GM23338 (cell line): ENCODE measurements around the gene CSNK1A1L. TPM values are rescaled to one million over a fixed set of nuclear protein-coding genes. Genes with fewer than 3 reads are reported as not detected.

Experiments
- ATAC-seq: fragments of 200-7000 bp; cut with Tn5 transposase; 3 replicates; pipeline ENCODE4 v1.9.1; 2020
- DNase-seq: peaks from one replicate; pipeline ENCODE4 v3.0.0-alpha.2; 2015; ENCODE audit warnings: low spot score
- H2AFZ ChIP-seq: fragments of 200-600 bp; sonication (generic); 2 replicates; pipeline ENCODE4 v1.8.0; 2016; ENCODE audit warnings: antibody characterized with exemption, mild to moderate bottlenecking, moderate library complexity
- H3F3A ChIP-seq: fragments of 200-600 bp; sonication (generic); replicated peaks from 2 replicates; pipeline ENCODE4 v1.8.0; 2017; ENCODE audit warnings: antibody characterized with exemption, mixed run types, low read depth
- H3K27ac ChIP-seq: fragments of 200-600 bp; sonication (generic); 2 replicates; pipeline ENCODE4 v1.6.1; 2016; ENCODE audit warnings: low read depth
- H3K27me3 ChIP-seq: fragments of 200-600 bp; sonication (generic); 2 replicates; pipeline ENCODE4 v1.8.0; 2016; ENCODE audit warnings: mild to moderate bottlenecking, mixed run types, moderate library complexity; ENCODE audit not compliant: insufficient read depth
- H3K36me3 ChIP-seq: fragments of 200-600 bp; sonication (generic); 2 replicates; pipeline ENCODE4 v1.8.0; 2016; ENCODE audit warnings: mild to moderate bottlenecking; ENCODE audit not compliant: insufficient read depth
- H3K4me1 ChIP-seq: fragments of 200-600 bp; sonication (generic); 2 replicates; pipeline ENCODE4 v1.8.0; 2016; ENCODE audit warnings: mild to moderate bottlenecking, moderate library complexity; ENCODE audit not compliant: insufficient read depth
- H3K4me2 ChIP-seq: fragments of 200-600 bp; sonication (generic); 2 replicates; pipeline ENCODE4 v1.7.1; 2017; ENCODE audit warnings: mixed run types
- H3K4me3 ChIP-seq: fragments of 200-600 bp; sonication (generic); 2 replicates; pipeline ENCODE4 v1.6.1; 2016; ENCODE audit warnings: mixed run types
- H3K79me2 ChIP-seq: fragments of 200-600 bp; sonication (generic); replicated peaks from 2 replicates; pipeline ENCODE4 v1.8.0; 2017; ENCODE audit warnings: mild to moderate bottlenecking; ENCODE audit not compliant: insufficient read depth
- H3K9me2 ChIP-seq: fragments of 200-600 bp; sonication (generic); 2 replicates; pipeline ENCODE4 v1.8.0; 2017; ENCODE audit not compliant: insufficient read depth
- H4K20me1 ChIP-seq: fragments of 200-600 bp; sonication (generic); replicated peaks from 2 replicates; pipeline ENCODE4 v1.8.0; 2017; ENCODE audit warnings: mild to moderate bottlenecking; ENCODE audit not compliant: insufficient read depth
- H3K27ac Mint-ChIP-seq: 2 replicates; pipeline ENCODE4 v1.8.0; 2020; ENCODE audit warnings: inconsistent platforms, mild to moderate bottlenecking, moderate library complexity, mixed read lengths
- H3K27me3 Mint-ChIP-seq: 3 replicates; pipeline ENCODE4 v1.8.0; 2022; ENCODE audit warnings: low read depth, mild to moderate bottlenecking, moderate library complexity, mixed read lengths, inconsistent platforms; ENCODE audit not compliant: insufficient read depth, poor library complexity
- H3K36me3 Mint-ChIP-seq: 3 replicates; pipeline ENCODE4 v1.8.0; 2021; ENCODE audit warnings: low read depth, mild to moderate bottlenecking, inconsistent platforms, moderate library complexity, mixed read lengths
- H3K4me1 Mint-ChIP-seq: 3 replicates; pipeline ENCODE4 v1.8.0; 2020; ENCODE audit warnings: mild to moderate bottlenecking, inconsistent platforms, mixed read lengths
- H3K4me3 Mint-ChIP-seq: 3 replicates; pipeline ENCODE4 v1.8.0; 2021; ENCODE audit warnings: moderate library complexity, mild to moderate bottlenecking, inconsistent platforms, mixed read lengths
- H3K9me3 Mint-ChIP-seq: 3 replicates; pipeline ENCODE4 v1.8.0; 2020; ENCODE audit warnings: moderate library complexity, mild to moderate bottlenecking, inconsistent platforms, mixed read lengths
- CREB1 ChIP-seq: fragments of 250-450 bp; sonication (Bioruptor Pico); IDR thresholded peaks from 2 replicates; pipeline ENCODE4 v1.5.0; 2020; ENCODE audit warnings: low read depth, mild to moderate bottlenecking, moderate library complexity
- CTCF ChIP-seq, 2 experiments: fragments of 200-600 bp in 1 of 2; sonication (generic) in 1 of 2; conservative IDR thresholded peaks; 2 replicates each; pipeline versions ENCODE4 v1.5.1 to v1.6.1; 2016 to 2017; ENCODE audit warnings: antibody characterized with exemption in 2 of 2, low read depth in 2 of 2, mild to moderate bottlenecking in 2 of 2, moderate library complexity in 1 of 2
- ETS1 ChIP-seq: IDR thresholded peaks from 2 replicates; pipeline ENCODE4 v1.6.1; 2016; ENCODE audit warnings: antibody characterized with exemption
- EZH2 ChIP-seq: fragments of 200-600 bp; sonication (generic); IDR thresholded peaks from one replicate; pipeline ENCODE4 v1.8.0; 2017; ENCODE audit warnings: antibody characterized with exemption, mild to moderate bottlenecking, low read depth; ENCODE audit not compliant: unreplicated experiment
- JUNB ChIP-seq: IDR thresholded peaks from one replicate; pipeline ENCODE4 v1.6.1; 2016; ENCODE audit warnings: antibody characterized with exemption; ENCODE audit not compliant: unreplicated experiment
- NANOG ChIP-seq: IDR thresholded peaks from 2 replicates; pipeline ENCODE4 v1.6.1; 2016; ENCODE audit warnings: antibody characterized with exemption, borderline replicate concordance
- POLR2AphosphoS5 ChIP-seq: IDR thresholded peaks from 2 replicates; pipeline ENCODE4 v1.6.1; 2016; ENCODE audit warnings: antibody characterized with exemption, low read depth
- STAT1 ChIP-seq: IDR thresholded peaks from one replicate; pipeline ENCODE4 v1.6.1; 2016; ENCODE audit warnings: antibody characterized with exemption; ENCODE audit not compliant: unreplicated experiment
- ZNF331 ChIP-seq: fragments of 250-450 bp; sonication (Bioruptor Pico); IDR thresholded peaks from 2 replicates; pipeline ENCODE4 v1.5.0; 2020; ENCODE audit warnings: low read depth, mild to moderate bottlenecking, moderate library complexity
- polyA plus RNA-seq: library from polyadenylated mRNA; unstranded; fragments of >200 nt; fragmentation: Nextera tagmentation; extraction: Ambion mirVana; gene quantifications from 2 replicates; pipeline ENCODE4 v1.2.1, GENCODE V29; 2016
- total RNA-seq: library from RNA; depleted of rRNA; stranded (reverse); fragments of >200 nt; shearing (Covaris generic); gene quantifications from 2 replicates; pipeline ENCODE4 v1.2.3, GENCODE V29; 2014
- TF ChIP-seq, protein P1 (sequence below): IDR thresholded peaks from one replicate; pipeline ENCODE4 v1.6.1; 2018; ENCODE audit warnings: antibody characterized with exemption; ENCODE audit not compliant: unreplicated experiment

CSNK1A1L gene
- total and polyA plus RNA-seq, 2 experiments from 2014 or later, result not detected

- Histone ChIP-seq H3K27ac (no peak overlapping the region), H3K9me2 (no peaks in the 10 kb centered on the region), H2AFZ (no peak overlapping the region), H3K36me3 (no peaks in the 10 kb centered on the region), H3K4me2 (no peak overlapping the region), H3K27me3 (no peaks in the 10 kb centered on the region), H4K20me1 (no peaks in the 10 kb centered on the region), H3F3A (no peaks in the 10 kb centered on the region), H3K4me1 (peaks cover 12% of the 10 kb centered on the region; the same call in 1 of the 2 replicates), H3K79me2 (no peaks in the 10 kb centered on the region), H3K4me3 (no peak overlapping the region)
- Mint-ChIP-seq H3K4me1 (peaks cover 11% of the 10 kb centered on the region), H3K36me3 (no peaks in the 10 kb centered on the region), H3K27me3 (peaks cover 2% of the 10 kb centered on the region), H3K27ac (no peak overlapping the region), H3K9me3 (no peaks in the 10 kb centered on the region; the same call in 2 of the 3 replicates), H3K4me3 (no peak overlapping the region)
- TF ChIP-seq JUNB (no peak), NANOG (no peak), POLR2AphosphoS5 (no peak), EZH2 (no peak), CREB1 (no peak), ZNF331 (CRISPR knock-in tag) (no peak), ETS1 (no peak), STAT1 (no peak)
- TF ChIP-seq, protein P1, sequence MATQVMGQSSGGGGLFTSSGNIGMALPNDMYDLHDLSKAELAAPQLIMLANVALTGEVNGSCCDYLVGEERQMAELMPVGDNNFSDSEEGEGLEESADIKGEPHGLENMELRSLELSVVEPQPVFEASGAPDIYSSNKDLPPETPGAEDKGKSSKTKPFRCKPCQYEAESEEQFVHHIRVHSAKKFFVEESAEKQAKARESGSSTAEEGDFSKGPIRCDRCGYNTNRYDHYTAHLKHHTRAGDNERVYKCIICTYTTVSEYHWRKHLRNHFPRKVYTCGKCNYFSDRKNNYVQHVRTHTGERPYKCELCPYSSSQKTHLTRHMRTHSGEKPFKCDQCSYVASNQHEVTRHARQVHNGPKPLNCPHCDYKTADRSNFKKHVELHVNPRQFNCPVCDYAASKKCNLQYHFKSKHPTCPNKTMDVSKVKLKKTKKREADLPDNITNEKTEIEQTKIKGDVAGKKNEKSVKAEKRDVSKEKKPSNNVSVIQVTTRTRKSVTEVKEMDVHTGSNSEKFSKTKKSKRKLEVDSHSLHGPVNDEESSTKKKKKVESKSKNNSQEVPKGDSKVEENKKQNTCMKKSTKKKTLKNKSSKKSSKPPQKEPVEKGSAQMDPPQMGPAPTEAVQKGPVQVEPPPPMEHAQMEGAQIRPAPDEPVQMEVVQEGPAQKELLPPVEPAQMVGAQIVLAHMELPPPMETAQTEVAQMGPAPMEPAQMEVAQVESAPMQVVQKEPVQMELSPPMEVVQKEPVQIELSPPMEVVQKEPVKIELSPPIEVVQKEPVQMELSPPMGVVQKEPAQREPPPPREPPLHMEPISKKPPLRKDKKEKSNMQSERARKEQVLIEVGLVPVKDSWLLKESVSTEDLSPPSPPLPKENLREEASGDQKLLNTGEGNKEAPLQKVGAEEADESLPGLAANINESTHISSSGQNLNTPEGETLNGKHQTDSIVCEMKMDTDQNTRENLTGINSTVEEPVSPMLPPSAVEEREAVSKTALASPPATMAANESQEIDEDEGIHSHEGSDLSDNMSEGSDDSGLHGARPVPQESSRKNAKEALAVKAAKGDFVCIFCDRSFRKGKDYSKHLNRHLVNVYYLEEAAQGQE, result no peak
- DNase-seq, result no peak
- ATAC-seq, result no peak
Observed at GRCh38 chr13:37067874-37068273, 37.6 kb downstream of the CSNK1A1L start.

- Histone ChIP-seq H3K4me1 (peaks cover 12% of the 10 kb centered on the region; the same call in 1 of the 2 replicates), H3K4me2 (no peak overlapping the region), H4K20me1 (no peaks in the 10 kb centered on the region), H3F3A (no peaks in the 10 kb centered on the region), H3K9me2 (no peaks in the 10 kb centered on the region), H2AFZ (no peak overlapping the region; the same call in 1 of the 2 replicates), H3K79me2 (no peaks in the 10 kb centered on the region), H3K27ac (no peak overlapping the region), H3K36me3 (no peaks in the 10 kb centered on the region), H3K27me3 (no peaks in the 10 kb centered on the region), H3K4me3 (no peak overlapping the region)
- no peaks in the 10 kb centered on the region; the same call in 2 of the 3 replicates for H3K9me3 Mint-ChIP-seq
- peak overlapping the region; percentile 31; the same call in 1 of the 3 replicates for H3K4me3 Mint-ChIP-seq
- H3K27ac Mint-ChIP-seq, result peak overlapping the region; percentile 72; the same call in 1 of the 2 replicates
- peaks cover 11% of the 10 kb centered on the region for H3K4me1 Mint-ChIP-seq
- ATAC-seq (peak; percentile 96), DNase-seq (peak; percentile 56)
- H3K27me3 Mint-ChIP-seq, result peaks cover 2% of the 10 kb centered on the region
- H3K36me3 Mint-ChIP-seq, result no peaks in the 10 kb centered on the region
- TF ChIP-seq CTCF (conservative IDR thresholded peaks at IDR 0.05; ENCODE audit: low read depth in 2 of 2), result peak in 1 of 2 experiments; percentile 17; a peak in 1 of 4 replicates
Observed at GRCh38 chr13:37065890-37066526, 39.5 kb downstream of the CSNK1A1L start.
